ENCODE data around the gene SIRT6. TPM values are rescaled to one million over a fixed set of nuclear protein-coding genes. Genes with fewer than 3 reads are reported as not detected.

The SIRT6 gene
- total and polyA plus RNA-seq, 2 donors (not counting 3 experiments of a cell fraction or from before 2014, with no cell fraction given) = 26.9 to 36.6 TPM

GRCh38 chr19:4196587-4197148 is 14.3 kb upstream of the SIRT6 start:
- Histone ChIP-seq H3K9me3 (replicated peaks; ENCODE audit: control insufficient read depth, insufficient read depth, low read length) (no peaks in the 10 kb centered on the region), H4K20me1 (replicated peaks; ENCODE audit: control insufficient read depth, extremely low read depth, insufficient read depth, low read length) (no peaks in the 10 kb centered on the region), H3K27me3 (ENCODE audit: control insufficient read depth in 2 of 2, insufficient read depth in 2 of 2, low read length in 2 of 2) (peaks cover 8 to 12% of the 10 kb centered on the region in 2 experiments), H3K36me3 (ENCODE audit: control insufficient read depth in 2 of 2, extremely low read depth in 1 of 2, insufficient read depth in 2 of 2, low read length in 2 of 2) (no peaks in the 10 kb centered on the region), H3K9me1 (replicated peaks; ENCODE audit: control insufficient read depth, extremely low read depth, insufficient read depth, low read length) (no peaks in the 10 kb centered on the region), H3K27ac (ENCODE audit: insufficient read depth, low read depth, low read length) (no peak overlapping the region), H3K4me1 (ENCODE audit: control insufficient read depth, extremely low read depth, insufficient read depth, low read length) (no peaks in the 10 kb centered on the region), H3K4me2 (ENCODE audit: insufficient read depth, low read length) (no peak overlapping the region), H3K9ac (replicated peaks; ENCODE audit: extremely low read depth, insufficient read depth, low read length) (no peak overlapping the region), H2AFZ (ENCODE audit: low read depth, low read length) (no peak overlapping the region), H3K79me2 (ENCODE audit: control insufficient read depth, insufficient read depth, low read length) (no peaks in the 10 kb centered on the region), H3K4me3 (replicated peaks in 1 of 3; ENCODE audit: insufficient read depth in 1 of 3, low read depth in 1 of 3, low read length in 3 of 3) (no peak overlapping the region)
- TF ChIP-seq POLR2A (IDR thresholded peaks at IDR 0.05; ENCODE audit: low read depth, low read length) = no peak
- no peak for TF ChIP-seq POLR2AphosphoS5 (IDR thresholded peaks at IDR 0.05; ENCODE audit: insufficient read depth, low read depth, low read length)
- TF ChIP-seq GATA2 (IDR thresholded peaks at IDR 0.05; ENCODE audit: insufficient read depth, insufficient read length, low read depth, low read length) = no peak
- TF ChIP-seq MYC (IDR thresholded peaks at IDR 0.05; ENCODE audit: low read depth, low read length) = no peak
- no peak for TF ChIP-seq MAX (IDR thresholded peaks at IDR 0.05; ENCODE audit: insufficient read depth, insufficient read length)
- no peak for TF ChIP-seq EZH2 (IDR thresholded peaks at IDR 0.05; ENCODE audit: borderline replicate concordance, low read depth, low read length, severe bottlenecking)
- TF ChIP-seq FOS (IDR thresholded peaks at IDR 0.05; ENCODE audit: borderline replicate concordance, insufficient read depth, low read length) = no peak
- CTCF ChIA-PET = interaction anchor here (1.8 to 2.4 kb wide), 3 partner anchors 10 to 56 kb away, joined by 5 to 10 read pairs (median 7); no protein-coding TSS in a partner anchor
- DNase-seq (ENCODE audit: low read depth, low spot score) = no peak
- POLR2A ChIA-PET = no interaction called here
- intact Hi-C loops (cut with micrococcal nuclease) (no loop called here), dilution Hi-C loops (cut with MboI; ENCODE audit: extremely low pct_ligation_motif_present, low sequenced_read_pairs) (no loop called here)
- no TSS peak for BruUV-seq (replicated peaks)
- no peak for FAIRE-seq

GRCh38 chr19:4196009-4196408 is 13.6 kb upstream of the SIRT6 start:
- POLR2A ChIA-PET = no interaction called here
- FAIRE-seq (no peak), DNase-seq (ENCODE audit: low read depth, low spot score) (no peak)
- Histone ChIP-seq H3K4me2 (ENCODE audit: insufficient read depth, low read length) (no peak overlapping the region), H3K36me3 (ENCODE audit: control insufficient read depth in 2 of 2, extremely low read depth in 1 of 2, insufficient read depth in 2 of 2, low read length in 2 of 2) (no peaks in the 10 kb centered on the region), H3K79me2 (ENCODE audit: control insufficient read depth, insufficient read depth, low read length) (no peaks in the 10 kb centered on the region), H3K4me1 (ENCODE audit: control insufficient read depth, extremely low read depth, insufficient read depth, low read length) (no peaks in the 10 kb centered on the region), H3K9me1 (replicated peaks; ENCODE audit: control insufficient read depth, extremely low read depth, insufficient read depth, low read length) (no peaks in the 10 kb centered on the region), H3K4me3 (replicated peaks in 1 of 3; ENCODE audit: insufficient read depth in 1 of 3, low read depth in 1 of 3, low read length in 3 of 3) (no peak overlapping the region), H4K20me1 (replicated peaks; ENCODE audit: control insufficient read depth, extremely low read depth, insufficient read depth, low read length) (no peaks in the 10 kb centered on the region), H3K27me3 (ENCODE audit: control insufficient read depth in 2 of 2, insufficient read depth in 2 of 2, low read length in 2 of 2) (peaks cover 8 to 12% of the 10 kb centered on the region in 2 experiments), H3K9ac (replicated peaks; ENCODE audit: extremely low read depth, insufficient read depth, low read length) (no peak overlapping the region), H3K27ac (ENCODE audit: insufficient read depth, low read depth, low read length) (no peak overlapping the region), H2AFZ (ENCODE audit: low read depth, low read length) (no peak overlapping the region), H3K9me3 (replicated peaks; ENCODE audit: control insufficient read depth, insufficient read depth, low read length) (no peaks in the 10 kb centered on the region)
- intact Hi-C loops (cut with micrococcal nuclease) = no loop called here
- CTCF ChIA-PET = interaction anchor here (1.8 to 2.4 kb wide), 3 partner anchors 9 to 56 kb away, joined by 5 to 10 read pairs (median 7); no protein-coding TSS in a partner anchor
- TF ChIP-seq MAX (IDR thresholded peaks at IDR 0.05; ENCODE audit: insufficient read depth, insufficient read length) = no peak
- TF ChIP-seq POLR2A (IDR thresholded peaks at IDR 0.05; ENCODE audit: low read depth, low read length) = no peak
- no peak for TF ChIP-seq JUN (IDR thresholded peaks at IDR 0.05; ENCODE audit: borderline replicate concordance, insufficient read depth, insufficient read length, low read depth)
- TF ChIP-seq CTCF (IDR thresholded peaks at IDR 0.05; ENCODE audit: extremely low read depth in 1 of 2, insufficient read depth in 1 of 2, low read depth in 1 of 2, low read length in 2 of 2) = no peak
- TF ChIP-seq GATA2 (IDR thresholded peaks at IDR 0.05; ENCODE audit: insufficient read depth, insufficient read length, low read depth, low read length) = no peak
- no peak for TF ChIP-seq EZH2 (IDR thresholded peaks at IDR 0.05; ENCODE audit: borderline replicate concordance, low read depth, low read length, severe bottlenecking)
- no peak for TF ChIP-seq MYC (IDR thresholded peaks at IDR 0.05; ENCODE audit: low read depth, low read length)
- no peak for TF ChIP-seq POLR2AphosphoS5 (IDR thresholded peaks at IDR 0.05; ENCODE audit: insufficient read depth, low read depth, low read length)
- no peak for TF ChIP-seq FOS (IDR thresholded peaks at IDR 0.05; ENCODE audit: borderline replicate concordance, insufficient read depth, low read length)
- dilution Hi-C loops (cut with MboI; ENCODE audit: extremely low pct_ligation_motif_present, low sequenced_read_pairs) = no loop called here
- no TSS peak for BruUV-seq (replicated peaks)

Measured in endothelial cell of umbilical vein (primary cell).